Body of pancreas (tissue), 4 donors: ENCODE results near the gene TMEM109. TPM values are rescaled to one million over a fixed set of nuclear protein-coding genes. Genes with fewer than 3 reads are reported as not detected.

Source experiments
- ATAC-seq: fragments of 150-250 bp; one replicate; pipeline ENCODE4 v1.9.1; 2016
- DNase-seq, 4 donors: peaks; one replicate each; pipeline ENCODE4 v3.0.0-alpha.2; 2019
- H3K27ac ChIP-seq, 4 donors: fragments of 200-600 bp; sonication (generic); 1 replicate in 3 of 4; 2 replicates in 1 of 4; pipeline versions ENCODE4 v1.5.1 to v1.6.1; 2016 to 2019; ENCODE audit warnings: mild to moderate bottlenecking in 1 of 4, mixed read lengths in 1 of 4, moderate library complexity in 1 of 4
- H3K27me3 ChIP-seq, 2 donors: fragments of 200-600 bp; sonication (generic); one replicate each; pipeline ENCODE4 v1.6.0; 2016; ENCODE audit warnings: mild to moderate bottlenecking in 1 of 2
- H3K36me3 ChIP-seq, 2 donors: fragments of 200-600 bp; sonication (generic); replicated peaks in 1 of 2; 2 replicates each; pipeline ENCODE4 v1.5.1; 2016; ENCODE audit warnings: low read depth in 2 of 2; ENCODE audit not compliant: insufficient read depth in 1 of 2
- H3K4me1 ChIP-seq: fragments of 200-600 bp; sonication (generic); one replicate; pipeline ENCODE4 v1.6.0; 2016
- H3K4me3 ChIP-seq, 2 donors: fragments of 200-600 bp; sonication (generic); 1 replicate in 1 of 2; 2 replicates in 1 of 2; pipeline ENCODE4 v1.5.1; 2016 to 2019
- H3K9me3 ChIP-seq, 3 donors: fragments of 200-600 bp; sonication (generic); 1 replicate in 2 of 3; 2 replicates in 1 of 3; pipeline ENCODE4 v1.5.1; 2016
- POLR2A ChIP-seq, 3 donors: fragments of 450-650 bp; IDR thresholded peaks; one replicate each; pipeline ENCODE4 v1.6.1; 2016; ENCODE audit warnings: antibody characterized with exemption in 3 of 3, mild to moderate bottlenecking in 2 of 3
- WGBS, 2 donors: methylation state at CpG; one replicate each; pipeline ENCODE4 v1.1.5; 2017; 5-methylcytosine and 5-hydroxymethylcytosine counted together
- intact Hi-C: fragments of 100-400 bp; cut with DNase I; formaldehyde crosslinking; loops from one replicate; pipeline ENCODE4 v1.15.1; 2023
- total RNA-seq, 2 donors: library from RNA; depleted of rRNA; stranded (reverse); fragments of >200 nt; gene quantifications; one replicate each; pipeline ENCODE4 v1.1.0, GENCODE V29; 2016
- TF ChIP-seq, protein P1 (sequence below), 7 experiments: fragments of 450-650 bp in 4 of 7; fragments of 200-600 bp in 3 of 7; sonication (generic) in 3 of 7; IDR thresholded peaks; one replicate each; pipeline ENCODE4 v1.5.1; 2016 to 2019; ENCODE audit warnings: antibody characterized with exemption in 7 of 7

Gene TMEM109
- total RNA-seq, 2 donors from 2014 or later, result 59.9 to 62.6 TPM

DNA sequence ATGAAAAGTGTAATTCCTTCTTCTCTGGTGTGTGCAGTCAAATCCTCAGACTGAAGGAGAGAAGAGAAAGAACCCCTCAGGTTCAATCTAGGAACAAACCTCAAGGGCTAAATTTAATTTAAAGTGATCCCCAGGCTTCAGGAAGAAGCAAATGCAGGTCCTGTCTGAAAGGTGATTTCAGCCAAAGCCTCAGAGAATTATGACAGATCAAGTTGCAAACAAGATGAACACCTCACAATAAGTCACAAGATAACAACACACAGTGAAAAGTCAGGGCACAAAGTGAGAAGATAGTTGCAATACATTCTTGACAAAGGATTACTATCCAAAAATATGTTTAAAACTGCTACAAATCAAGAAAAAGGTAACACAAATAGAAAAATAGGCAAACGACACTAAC lies 34.9 kb upstream of the TMEM109 start:
- H3K9me3 ChIP-seq, result no peaks in the 10 kb centered on the region
- TF ChIP-seq POLR2A (IDR thresholded peaks at IDR 0.05), result no peak
- TF ChIP-seq, protein P1, sequence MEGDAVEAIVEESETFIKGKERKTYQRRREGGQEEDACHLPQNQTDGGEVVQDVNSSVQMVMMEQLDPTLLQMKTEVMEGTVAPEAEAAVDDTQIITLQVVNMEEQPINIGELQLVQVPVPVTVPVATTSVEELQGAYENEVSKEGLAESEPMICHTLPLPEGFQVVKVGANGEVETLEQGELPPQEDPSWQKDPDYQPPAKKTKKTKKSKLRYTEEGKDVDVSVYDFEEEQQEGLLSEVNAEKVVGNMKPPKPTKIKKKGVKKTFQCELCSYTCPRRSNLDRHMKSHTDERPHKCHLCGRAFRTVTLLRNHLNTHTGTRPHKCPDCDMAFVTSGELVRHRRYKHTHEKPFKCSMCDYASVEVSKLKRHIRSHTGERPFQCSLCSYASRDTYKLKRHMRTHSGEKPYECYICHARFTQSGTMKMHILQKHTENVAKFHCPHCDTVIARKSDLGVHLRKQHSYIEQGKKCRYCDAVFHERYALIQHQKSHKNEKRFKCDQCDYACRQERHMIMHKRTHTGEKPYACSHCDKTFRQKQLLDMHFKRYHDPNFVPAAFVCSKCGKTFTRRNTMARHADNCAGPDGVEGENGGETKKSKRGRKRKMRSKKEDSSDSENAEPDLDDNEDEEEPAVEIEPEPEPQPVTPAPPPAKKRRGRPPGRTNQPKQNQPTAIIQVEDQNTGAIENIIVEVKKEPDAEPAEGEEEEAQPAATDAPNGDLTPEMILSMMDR (IDR thresholded peaks at IDR 0.05), result no peak
- no peak overlapping the region for H3K4me3 ChIP-seq
- intact Hi-C loops, result no loop called here
- no peaks in the 10 kb centered on the region for H3K36me3 ChIP-seq
- no peak for DNase-seq
- H3K27ac ChIP-seq, result no peak overlapping the region
- no peak for ATAC-seq
- no peaks in the 10 kb centered on the region for H3K27me3 ChIP-seq
- 84 to 94% methylated on average over 1 of the region's 1 CpG for WGBS, 2 donors
- peaks cover 18% of the 10 kb centered on the region for H3K4me1 ChIP-seq

DNA sequence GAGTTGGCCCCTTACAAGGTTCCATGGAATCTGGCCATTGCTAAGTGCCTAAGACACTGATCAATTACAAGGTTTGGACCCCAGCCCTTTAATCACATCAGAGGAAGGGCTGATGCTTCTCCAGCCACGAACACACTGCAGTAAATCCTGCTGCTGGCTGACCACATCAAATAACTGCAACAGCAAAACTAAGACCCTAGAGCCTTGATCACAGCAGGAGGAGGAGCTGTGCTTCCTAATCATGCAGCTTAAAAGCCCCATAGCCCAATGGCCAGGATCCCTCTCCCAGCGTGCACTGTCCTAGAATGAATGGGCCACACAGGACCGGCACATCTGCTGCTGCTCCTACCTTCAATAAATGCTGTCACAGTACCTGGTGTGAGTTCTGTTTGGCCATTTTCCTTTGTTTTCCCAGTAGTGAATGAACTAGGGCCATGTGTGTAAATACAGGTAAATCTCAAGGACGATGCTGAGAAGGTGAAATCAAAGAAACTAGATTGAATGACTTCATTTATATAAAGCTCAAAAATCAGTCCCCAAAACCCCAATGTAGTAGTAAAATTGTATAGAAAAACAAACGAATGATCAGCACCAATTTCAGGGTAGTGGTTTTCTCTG lies 33.9 kb upstream of the TMEM109 start:
- Histone ChIP-seq H3K4me3 (no peak overlapping the region), H3K9me3 (no peaks in the 10 kb centered on the region), H3K27me3 (no peaks in the 10 kb centered on the region), H3K27ac (no peak overlapping the region), H3K4me1 (peaks cover 18% of the 10 kb centered on the region), H3K36me3 (no peaks in the 10 kb centered on the region)
- DNase-seq (no peak), ATAC-seq (no peak)
- intact Hi-C loops, result no loop called here
- WGBS, 2 donors, result 54 to 56% methylated on average over 5 of the region's 5 CpGs
- TF ChIP-seq POLR2A (IDR thresholded peaks at IDR 0.05), result no peak
- TF ChIP-seq, protein P1 (IDR thresholded peaks at IDR 0.05), result no peak

DNA sequence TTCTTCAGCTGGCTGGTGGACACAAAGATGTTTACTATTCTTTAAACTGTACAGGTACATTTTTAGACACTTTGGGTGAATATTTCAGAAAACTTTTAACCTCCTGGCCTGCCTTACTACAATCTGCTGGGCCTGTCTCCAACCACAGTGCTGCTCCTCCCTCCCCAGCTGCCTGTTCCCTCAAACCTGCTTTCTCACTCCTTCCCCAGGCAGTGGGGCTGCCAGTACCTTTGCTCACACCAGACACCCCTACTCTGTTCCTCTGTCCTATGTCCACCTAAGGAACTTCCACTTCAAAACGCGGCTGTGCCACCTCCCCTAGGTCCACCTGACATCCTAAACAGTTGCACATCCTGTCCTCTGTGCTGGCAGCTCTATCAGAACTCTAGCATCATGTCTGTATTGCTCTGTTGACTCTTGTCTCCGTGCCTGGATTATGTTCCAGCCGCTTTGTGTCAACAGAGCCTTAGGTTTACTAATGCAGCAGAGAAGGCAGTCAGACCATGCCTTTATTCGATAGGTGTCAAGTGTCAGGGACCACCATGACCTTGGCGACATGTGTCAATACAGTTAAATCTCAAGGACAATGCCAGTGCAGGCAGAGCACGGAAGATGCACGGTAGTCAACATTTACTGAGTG lies 33.2 kb upstream of the TMEM109 start:
- ATAC-seq (no peak), DNase-seq (no peak)
- Histone ChIP-seq H3K27me3 (no peaks in the 10 kb centered on the region), H3K36me3 (no peaks in the 10 kb centered on the region), H3K27ac (peak overlapping the region in 1 of 4 donors; percentile 6), H3K9me3 (no peaks in the 10 kb centered on the region), H3K4me3 (no peak overlapping the region), H3K4me1 (peaks cover 18% of the 10 kb centered on the region)
- TF ChIP-seq, protein P1 (IDR thresholded peaks at IDR 0.05), result no peak
- no peak for TF ChIP-seq POLR2A (IDR thresholded peaks at IDR 0.05)
- intact Hi-C loops, result no loop called here
- 35 to 41% methylated on average over 8 of the region's 8 CpGs for whole genome bisulfite sequencing, 2 donors

DNA sequence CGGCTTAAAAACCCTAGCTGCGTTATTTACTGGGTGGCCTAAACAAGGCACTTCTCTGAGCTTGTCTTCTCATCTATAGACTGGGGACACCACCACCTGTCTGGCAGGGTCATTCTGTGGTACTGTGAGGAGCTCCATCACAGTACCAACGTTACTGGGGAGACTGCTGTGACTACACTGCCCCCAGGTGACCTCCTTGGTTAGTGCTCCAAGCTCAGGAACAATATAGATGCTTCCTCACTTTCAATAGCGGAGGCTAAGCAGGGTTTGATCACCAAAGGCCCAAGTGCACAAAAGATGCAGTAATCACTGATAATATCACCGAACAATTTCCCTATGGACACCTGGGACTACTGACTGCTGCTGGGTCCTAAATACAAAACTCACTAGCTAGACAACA lies 26.4 kb upstream of the TMEM109 start:
- peak; percentile 41 to 66 (median 60) for DNase-seq
- WGBS, 2 donors, result 50 to 66% methylated on average over 4 to 5 of the region's 5 CpGs
- H3K9me3 ChIP-seq, result no peaks in the 10 kb centered on the region
- no peaks in the 10 kb centered on the region for H3K4me1 ChIP-seq
- H3K27me3 ChIP-seq, result no peaks in the 10 kb centered on the region
- no peak overlapping the region for H3K27ac ChIP-seq
- H3K36me3 ChIP-seq, result peaks cover 0 to 5% of the 10 kb centered on the region in 2 donors
- TF ChIP-seq, protein P1 (IDR thresholded peaks at IDR 0.05), result peak in 6 of 7 experiments; percentile 13 to 61 (median 50)
- TF ChIP-seq POLR2A (IDR thresholded peaks at IDR 0.05), result no peak
- intact Hi-C loops, result no loop called here
- ATAC-seq, result peak; percentile 77
- no peak overlapping the region for H3K4me3 ChIP-seq
